Panc1 (cell line): ENCODE measurements around the gene LIN28B. TPM values are rescaled to one million over a fixed set of nuclear protein-coding genes. Genes with fewer than 3 reads are reported as not detected.

Experiments
- ATAC-seq: fragments of 200-7000 bp; cut with Tn5 transposase; 2 replicates; pipeline ENCODE4 v1.9.1; 2020; ENCODE audit warnings: mild to moderate bottlenecking, moderate library complexity
- BruUV-seq: library from RNA; stranded (reverse); fragments of 400-500 nt; replicated peaks from 2 replicates; lab custom pipeline; 2021; lab: Mats Ljungman, UMichigan
- CTCF ChIA-PET: fragments of 300-600 bp; sonication (Branson Sonifier 250); formaldehyde crosslinking; loops from one replicate; lab custom pipeline; 2022; ENCODE audit warnings: antibody characterized with exemption; lab: Charles Lee
- POLR2A ChIA-PET: fragments of 300-600 bp; sonication (Branson Sonifier 250); formaldehyde crosslinking; loops from one replicate; lab custom pipeline; 2022; ENCODE audit warnings: antibody characterized with exemption; lab: Charles Lee
- DNase-seq: peaks from one replicate; pipeline ENCODE4 v3.0.0-alpha.2; 2010; ENCODE audit warnings: low read depth, low spot score
- H3K27ac ChIP-seq: 2 replicates; pipeline ENCODE4 v1.5.1; 2011; ENCODE audit warnings: mild to moderate bottlenecking, low read length, inconsistent platforms
- H3K27me3 ChIP-seq: fragments of 200-500 bp; sonication (Bioruptor generic); 2 replicates; pipeline ENCODE4 v1.6.0; 2014; ENCODE audit warnings: low read length, inconsistent platforms; ENCODE audit not compliant: control insufficient read depth, insufficient read depth
- H3K36me3 ChIP-seq: fragments of 200-500 bp; sonication (Bioruptor generic); 2 replicates; pipeline ENCODE4 v1.5.1; 2014; ENCODE audit warnings: inconsistent platforms, mild to moderate bottlenecking, low read length, moderate library complexity; ENCODE audit not compliant: control insufficient read depth, insufficient read depth
- H3K4me1 ChIP-seq: 2 replicates; pipeline ENCODE4 v1.5.1; 2011; ENCODE audit warnings: inconsistent platforms, mild to moderate bottlenecking, low read length, moderate library complexity; ENCODE audit not compliant: control insufficient read depth, insufficient read depth
- H3K4me3 ChIP-seq, 2 experiments: 2 replicates each; pipeline ENCODE4 v1.5.1; 2011 to 2012; ENCODE audit warnings: low read depth in 2 of 2, low read length in 2 of 2, mild to moderate bottlenecking in 2 of 2, inconsistent platforms in 1 of 2, moderate library complexity in 1 of 2
- H3K9me3 ChIP-seq: fragments of 200-500 bp; sonication (Bioruptor generic); 2 replicates; pipeline ENCODE4 v1.5.1; 2014; ENCODE audit warnings: low read depth, mild to moderate bottlenecking, inconsistent platforms, low read length, moderate library complexity; ENCODE audit not compliant: control insufficient read depth, insufficient read depth
- CTCF ChIP-seq: fragments of 450-650 bp; IDR thresholded peaks from 2 replicates; pipeline ENCODE4 v1.5.1; 2017; ENCODE audit warnings: mild to moderate bottlenecking
- POLR2AphosphoS5 ChIP-seq: IDR thresholded peaks from 2 replicates; pipeline ENCODE4 v1.6.1; 2012; ENCODE audit warnings: mild to moderate bottlenecking, low read depth, low read length, moderate library complexity
- REST ChIP-seq, 2 experiments: IDR thresholded peaks; 2 replicates each; pipeline ENCODE4 v1.6.1; 2011 to 2012; ENCODE audit warnings: low read depth in 2 of 2, control low read depth in 1 of 2, low read length in 1 of 2, mild to moderate bottlenecking in 1 of 2, moderate library complexity in 1 of 2; ENCODE audit not compliant: insufficient read depth in 1 of 2
- SIN3A ChIP-seq: IDR thresholded peaks from 2 replicates; pipeline ENCODE4 v1.6.1; 2012; ENCODE audit warnings: low read depth, mild to moderate bottlenecking, low read length, moderate library complexity, borderline replicate concordance; ENCODE audit not compliant: insufficient read depth
- TCF7L2 ChIP-seq: IDR thresholded peaks from 2 replicates; pipeline ENCODE4 v1.6.1; 2011; ENCODE audit warnings: mild to moderate bottlenecking, low read depth, low read length, inconsistent platforms
- in situ Hi-C: cut with HindIII; loops from 2 replicates; pipeline ENCODE4 v1.10.0; 2016; ENCODE audit warnings: low sequenced_read_pairs, low pct_unique_long_range_greater_than_20kb
- intact Hi-C: fragments of 100-400 bp; cut with micrococcal nuclease; formaldehyde crosslinking; loops from one replicate; pipeline ENCODE4 v1.10.0; 2022; ENCODE audit not compliant: unreplicated experiment
- total RNA-seq: library from RNA; stranded (reverse); gene quantifications from one replicate; pipeline ENCODE4 v1.2.1, GENCODE V29; 2021; ENCODE audit not compliant: unreplicated experiment

LIN28B gene
- total RNA-seq, 1 experiment from 2014 or later, result 5.8 TPM

GRCh38 chr6:105091140-105091829, 134.4 kb downstream of the LIN28B start:
- POLR2A ChIA-PET, result no interaction called here
- Histone ChIP-seq H3K4me3 (no peak overlapping the region), H3K27ac (no peak overlapping the region), H3K9me3 (no peaks in the 10 kb centered on the region), H3K36me3 (no peaks in the 10 kb centered on the region), H3K4me1 (0 out of 2 replicates have a peak, but pooled peaks cover 2% of the 10 kb centered on the region), H3K27me3 (no peaks in the 10 kb centered on the region)
- DNase-seq, result no peak
- no peak for TF ChIP-seq REST (IDR thresholded peaks at IDR 0.05; ENCODE audit: insufficient read depth in 1 of 2, low read depth in 2 of 2, low read length in 1 of 2)
- intact Hi-C loops, result no loop called here
- ATAC-seq, result peak; percentile 54
- in situ Hi-C loops, result no loop called here
- CTCF ChIA-PET, result no interaction called here
- no TSS peak for BruUV-seq

GRCh38 chr6:105094133-105094640, 137.3 kb downstream of the LIN28B start:
- intact Hi-C loops (no loop called here), in situ Hi-C loops (no loop called here)
- TF ChIP-seq CTCF, result peak; percentile 22; the same call in 1 of the 2 replicates
- TF ChIP-seq REST (IDR thresholded peaks at IDR 0.05; ENCODE audit: insufficient read depth in 1 of 2, low read depth in 2 of 2, low read length in 1 of 2), result no peak
- no peak for TF ChIP-seq TCF7L2
- TF ChIP-seq POLR2AphosphoS5, result no peak
- no peak for TF ChIP-seq SIN3A
- CTCF ChIA-PET, result interaction anchor here (0.6 kb wide), 1 partner anchor 126 kb away, joined by 3 read pairs; no protein-coding TSS in a partner anchor
- Histone ChIP-seq H3K27ac (no peak overlapping the region), H3K4me1 (0 out of 2 replicates have a peak, but pooled peaks cover 2% of the 10 kb centered on the region), H3K36me3 (0 out of 2 replicates have a peak, but pooled peaks cover 3% of the 10 kb centered on the region), H3K27me3 (no peaks in the 10 kb centered on the region), H3K4me3 (no peak overlapping the region), H3K9me3 (no peaks in the 10 kb centered on the region)
- BruUV-seq, result no TSS peak
- POLR2A ChIA-PET, result no interaction called here
- ATAC-seq, result no peak
- no peak for DNase-seq
